PC-3 (cell line): Measurements from ENCODE around the gene IRS2.

ENCODE experiments used
- CTCF ChIP-seq: fragments of 300-600 bp; sonication (generic); conservative IDR thresholded peaks from 2 replicates; pipeline ENCODE4 v1.5.1; 2017; ENCODE audit warnings: antibody characterized with exemption, low read depth, mild to moderate bottlenecking, low read length
- EZH2 ChIP-seq: fragments of 300-600 bp; sonication (generic); IDR thresholded peaks from one replicate; pipeline ENCODE4 v1.6.1; 2017; ENCODE audit warnings: antibody characterized with exemption, mild to moderate bottlenecking, low read length; ENCODE audit not compliant: unreplicated experiment

- TF ChIP-seq CTCF (no peak), EZH2 (no peak)
Measured at GRCh38 chr13:109768176-109768575, 18.2 kb downstream of the IRS2 start.
